T-helper 2 cell treated with Interferon-gamma antibody and Interleukin-4, amounts not matched to agents 100 ng/mL and 5 ng/mL, for 36 hours (primary cell): Measurements from ENCODE around the gene TMIGD3. TPM values are rescaled to one million over a fixed set of nuclear protein-coding genes. Genes with fewer than 3 reads are reported as not detected.
"Not testable (repeated sequence)": the region's sequence is repeated elsewhere in the genome, so short reads cannot be mapped to it uniquely, and the experiment has no call there.

Experiments
- intact Hi-C: fragments of 100-400 bp; cut with micrococcal nuclease; formaldehyde crosslinking; loops from one replicate; pipeline ENCODE4 v1.15.1; 2023
- total RNA-seq: library from RNA; stranded (reverse); gene quantifications from 2 replicates; pipeline ENCODE4 v1.2.3, GENCODE V29; 2022

Gene TMIGD3
- not detected in 2 replicates for total RNA-seq

- intact Hi-C loops: no loop called here
Observed at GRCh38 chr1:111503585-111504060, at the start of gene TMIGD3, which contains the start of gene ADORA3. TSS of gene TMIGD3 (minus strand) at chr1:111503633. CDS start at chr1:111503354, 279 bp downstream. TSS of gene ADORA3 (minus strand) at chr1:111503633. CDS start at chr1:111503354, 279 bp downstream.

DNA sequence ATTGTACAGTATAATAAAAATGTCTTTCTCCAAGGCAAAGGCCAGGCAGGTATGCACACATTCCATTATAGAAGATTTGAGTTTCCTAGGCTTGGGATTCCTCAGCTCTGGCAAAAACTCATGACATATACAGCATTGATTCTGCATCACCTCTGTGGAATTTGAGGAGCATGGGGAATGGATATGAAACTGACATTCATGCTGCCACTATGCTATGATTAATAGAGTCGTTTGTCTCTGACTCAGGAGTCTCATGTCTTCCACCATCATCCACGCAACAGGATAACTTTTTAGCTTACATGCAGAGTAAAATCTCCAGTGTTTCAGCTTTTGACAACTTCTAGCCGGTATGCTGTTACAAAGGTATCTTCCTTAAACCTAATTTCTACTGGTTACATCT lies 49.8 kb upstream of the TMIGD3 start:
- intact Hi-C loops: no loop called here

- intact Hi-C loops: no loop called here
Observed at GRCh38 chr1:111552587-111552986, 49.2 kb upstream of the TMIGD3 start.

- intact Hi-C loops: no loop called here
Observed at GRCh38 chr1:111551623-111552411, 48.4 kb upstream of the TMIGD3 start.

GRCh38 chr1:111547786-111548185 lies 44.4 kb upstream of the TMIGD3 start:
- intact Hi-C loops: not testable (repeated sequence)

DNA sequence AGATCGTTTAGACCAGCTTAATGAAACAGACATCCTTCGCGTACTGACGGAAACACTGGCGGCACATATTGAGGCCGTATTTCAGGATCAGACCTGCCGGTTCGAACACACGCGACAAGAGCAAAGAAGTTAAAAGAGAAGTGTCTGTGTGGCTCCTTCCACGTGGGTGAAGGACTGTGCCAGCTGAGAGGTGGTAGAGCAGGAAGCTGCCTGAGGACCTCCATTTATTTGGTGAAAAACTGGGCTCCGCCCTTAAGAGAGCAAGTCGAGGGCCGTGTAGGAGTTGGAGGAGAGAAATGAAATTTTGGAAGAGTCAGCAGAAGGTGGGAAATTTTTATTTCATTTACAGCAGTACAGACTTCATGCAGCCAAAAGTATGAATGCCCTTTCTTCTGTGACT lies 38.8 kb upstream of the TMIGD3 start:
- intact Hi-C loops: no loop called here

DNA sequence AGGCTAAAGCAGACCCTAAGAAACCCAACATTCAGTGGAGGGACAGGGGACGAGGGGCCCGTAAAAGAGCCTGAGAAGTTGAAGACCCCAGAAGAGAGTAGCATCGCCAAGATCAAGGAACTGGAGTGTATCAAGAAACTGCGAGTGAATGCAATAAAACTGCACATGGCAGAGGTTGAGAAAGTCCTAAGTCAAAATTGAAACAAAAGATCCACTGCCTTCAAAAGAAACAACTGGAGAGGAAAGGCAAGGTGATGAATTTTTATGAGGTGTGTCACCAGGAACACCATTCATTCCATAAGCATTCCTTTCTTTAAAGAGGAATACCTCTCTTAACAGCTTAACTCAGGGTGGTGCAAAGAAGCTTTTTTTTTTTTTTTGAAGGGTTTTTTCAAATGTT lies 38.3 kb upstream of the TMIGD3 start:
- intact Hi-C loops: no loop called here

- intact Hi-C loops: no loop called here
Observed at GRCh38 chr1:111540928-111541327, 37.5 kb upstream of the TMIGD3 start.

- intact Hi-C loops: no loop called here
Observed at GRCh38 chr1:111538343-111539025, 35.1 kb upstream of the TMIGD3 start.

DNA sequence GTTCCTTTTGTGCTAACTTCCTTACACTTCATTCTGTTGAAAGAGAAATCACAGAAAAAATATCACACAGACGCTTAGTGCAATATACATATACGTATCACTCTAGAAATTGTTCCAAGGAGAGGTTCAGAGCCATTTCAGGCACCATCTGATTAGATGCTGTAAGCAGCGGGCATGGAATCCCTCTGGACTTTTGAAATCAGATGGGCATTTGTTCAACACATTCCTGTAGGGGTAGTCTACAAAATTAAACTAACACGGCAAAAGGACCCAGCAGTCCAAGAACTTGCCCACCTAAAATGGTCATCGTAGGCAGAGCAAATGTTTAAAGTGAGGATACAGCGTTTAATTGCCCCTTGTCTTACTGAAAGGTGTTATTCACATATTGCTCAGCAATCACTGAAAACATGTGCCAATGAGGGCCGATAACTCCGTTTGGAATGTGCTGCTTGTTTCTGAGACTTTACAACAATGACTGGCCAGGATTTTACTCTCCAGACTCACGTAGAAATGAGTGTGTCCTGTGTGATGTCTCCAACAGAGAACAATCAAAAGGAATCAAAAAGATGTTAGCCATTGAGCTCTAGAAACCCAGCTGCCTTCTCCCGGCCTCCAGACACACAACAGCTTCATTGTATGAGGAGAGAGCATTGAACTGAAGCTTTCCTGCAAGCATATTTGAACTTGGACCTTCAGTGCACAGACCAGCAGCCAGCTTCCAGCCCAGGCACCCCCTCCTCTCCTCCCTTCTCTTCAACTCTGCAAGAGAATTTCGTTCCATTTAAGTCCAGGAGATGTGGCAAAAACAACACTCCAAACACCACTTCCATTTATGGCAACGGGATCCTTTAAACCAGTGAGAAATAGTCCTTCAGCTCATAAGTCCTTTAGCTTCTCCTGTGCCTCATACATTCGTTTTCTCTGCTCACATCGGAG lies 32.1 kb upstream of the TMIGD3 start:
- intact Hi-C loops: no loop called here

DNA sequence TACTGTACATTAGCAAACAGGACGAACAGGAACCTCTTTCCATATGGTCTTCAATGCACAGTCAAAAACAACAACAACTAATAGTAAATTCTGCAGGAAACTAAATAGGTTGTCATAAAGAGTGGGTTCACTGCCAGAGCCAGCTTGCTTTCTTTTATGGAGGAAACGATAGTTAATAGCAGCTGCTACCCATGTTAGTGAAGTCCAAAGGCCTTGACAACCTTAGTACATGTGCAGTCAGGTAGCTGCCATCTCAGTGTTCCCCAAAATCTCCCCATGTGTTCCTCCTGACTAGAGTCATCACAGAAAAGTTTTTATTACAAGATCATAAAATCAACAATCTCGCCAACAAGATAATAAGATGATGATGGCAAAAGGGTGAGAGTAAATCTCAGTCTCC lies 16.6 kb upstream of the TMIGD3 start:
- intact Hi-C loops: no loop called here

- intact Hi-C loops: loop anchor here (2.0 to 10.0 kb wide), 2 partner anchors 75 to 107 kb away; no protein-coding TSS in a partner anchor
Observed at GRCh38 chr1:111517469-111518225, 14.2 kb upstream of the TMIGD3 start.

DNA sequence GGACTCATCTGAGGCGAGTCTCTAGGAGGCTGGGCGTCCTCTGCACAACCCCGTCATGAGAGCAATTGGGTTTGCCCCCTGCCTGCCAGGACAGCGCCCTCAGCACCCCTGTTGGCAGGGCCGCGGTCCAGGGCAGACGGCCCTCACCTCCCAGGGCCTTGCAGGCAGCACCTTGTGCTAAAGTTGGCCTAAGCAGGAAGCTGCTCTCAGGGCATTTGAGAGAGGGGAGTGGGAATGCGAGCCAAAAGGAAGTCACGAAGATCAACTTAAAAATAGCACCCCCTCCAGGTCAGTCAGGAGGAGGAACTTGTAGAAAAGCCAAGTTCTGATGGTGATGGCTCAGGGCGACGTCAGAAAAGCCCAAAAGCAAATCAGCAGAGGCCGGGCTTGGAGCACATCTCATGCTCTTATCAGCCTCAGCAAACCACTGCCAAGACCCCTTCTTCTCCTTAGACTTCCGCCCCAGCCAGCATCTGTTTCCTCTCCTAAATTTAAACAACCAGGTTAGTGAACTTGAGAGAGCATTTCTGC lies 12.6 kb upstream of the TMIGD3 start:
- intact Hi-C loops: loop anchor here (1.0 to 10.0 kb wide), 3 partner anchors 8 to 109 kb away; no protein-coding TSS in a partner anchor

DNA sequence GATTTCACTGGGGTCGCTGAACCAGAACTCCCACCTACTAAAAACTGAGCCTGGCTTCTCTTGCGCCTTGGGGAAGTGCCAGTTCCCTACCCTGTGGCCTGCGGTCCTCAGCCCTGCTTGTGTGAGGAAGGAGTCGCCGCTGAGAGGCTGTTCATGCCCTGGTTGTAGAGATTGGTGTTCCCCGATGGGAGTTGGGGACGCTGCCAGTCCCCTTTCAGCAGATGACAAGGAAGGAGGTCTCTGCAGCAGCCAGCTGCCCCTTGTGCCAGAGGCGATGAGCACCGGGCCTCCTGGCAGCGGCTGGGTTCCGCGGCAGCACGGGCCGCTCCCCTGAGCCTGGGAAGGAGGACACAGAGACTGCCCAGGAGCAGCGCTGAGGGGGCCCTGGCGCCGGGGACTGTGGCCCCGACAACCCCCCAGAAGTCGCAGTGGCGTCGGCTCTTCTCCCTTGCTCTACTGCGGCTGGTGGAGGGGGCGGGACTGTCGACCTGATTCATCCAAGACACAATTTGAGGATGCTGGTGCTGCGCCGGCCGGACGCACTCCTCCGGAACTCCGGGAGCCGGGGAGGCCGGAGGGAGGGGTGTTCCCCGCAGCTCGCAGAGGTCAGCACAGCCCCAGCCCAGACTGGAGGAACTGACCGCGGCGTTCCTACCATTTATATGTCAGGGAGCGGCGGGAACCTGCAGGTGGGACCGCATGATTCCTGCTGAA lies 12.0 kb upstream of the TMIGD3 start:
- intact Hi-C loops: loop anchor here (1.0 to 10.0 kb wide), 3 partner anchors 7 to 109 kb away; no protein-coding TSS in a partner anchor

- intact Hi-C loops: loop anchor here (10.0 kb wide), 1 partner anchor 111 kb away; no protein-coding TSS in a partner anchor
Observed at GRCh38 chr1:111513410-111514020, 10.1 kb upstream of the TMIGD3 start.

GRCh38 chr1:111512931-111513330 lies 9.5 kb upstream of the TMIGD3 start:
- intact Hi-C loops: loop anchor here (10.0 kb wide), 1 partner anchor 112 kb away; no protein-coding TSS in a partner anchor

- intact Hi-C loops: loop anchor here (10.0 kb wide), 1 partner anchor 112 kb away; no protein-coding TSS in a partner anchor
Observed at GRCh38 chr1:111512132-111512889, 8.9 kb upstream of the TMIGD3 start.

GRCh38 chr1:111511370-111511769 lies 7.9 kb upstream of the TMIGD3 start:
- intact Hi-C loops: loop anchor here (10.0 kb wide), 1 partner anchor 113 kb away; no protein-coding TSS in a partner anchor
